ENCODE measurements around the gene PLPPR5. TPM values are rescaled to one million over a fixed set of nuclear protein-coding genes. Genes with fewer than 3 reads are reported as not detected.

PLPPR5 gene
- total RNA-seq, 3 donors from 2014 or later (not counting 1 experiment from before 2014, with no cell fraction given): not detected

DNA sequence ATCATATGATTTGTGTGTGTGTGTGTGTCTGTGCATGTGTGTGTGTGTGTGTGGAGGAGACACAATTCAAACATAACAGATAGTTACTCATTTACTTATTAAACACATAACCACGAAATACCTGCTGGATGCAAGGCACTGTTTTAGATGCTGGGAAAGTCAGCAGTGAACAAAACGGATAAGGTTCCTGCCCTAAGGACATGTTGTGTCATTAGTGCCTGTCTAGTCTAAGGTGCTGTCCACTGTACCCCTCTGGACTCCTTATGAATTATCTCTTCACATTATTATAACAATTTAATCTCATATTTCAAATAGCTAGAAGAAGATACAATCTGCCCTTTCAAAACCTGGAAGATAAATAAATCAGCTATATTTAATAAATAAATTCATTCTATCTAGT is 162.4 kb downstream of the PLPPR5 start:
- Histone ChIP-seq H3K27me3 (ENCODE audit: control insufficient read depth, insufficient read depth, low read length) (no peaks in the 10 kb centered on the region), H3K9me3 (ENCODE audit: control insufficient read depth, insufficient read depth, low read length) (no peaks in the 10 kb centered on the region), H3K4me3 (ENCODE audit: low read length) (no peak overlapping the region), H3K4me1 (ENCODE audit: control insufficient read depth, insufficient read depth, low read length) (no peaks in the 10 kb centered on the region), H3K27ac (ENCODE audit: low read length) (no peak overlapping the region), H3K36me3 (ENCODE audit: control insufficient read depth, insufficient read depth, low read length) (no peaks in the 10 kb centered on the region)
- Mint-ChIP-seq H3K4me3 (no peak overlapping the region), H3K27me3 (ENCODE audit: low read depth in 2 of 2) (no peaks in the 10 kb centered on the region), H3K27ac (no peak overlapping the region), H3K4me1 (no peaks in the 10 kb centered on the region), H3K9me3 (no peaks in the 10 kb centered on the region), H3K36me3 (no peaks in the 10 kb centered on the region)
- TF ChIP-seq CTCF (IDR thresholded peaks at IDR 0.05): no peak
- DNase-seq (no peak), ATAC-seq (no peak)
- intact Hi-C loops (cut with micrococcal nuclease): no loop called here
- 86% methylated on average over 2 of the region's 2 CpGs for WGBS (ENCODE audit: insufficient coverage)

Measured in natural killer cell (primary cell).